ENCODE data around the gene HASPIN.
"Not testable (repeated sequence)": the region's sequence is repeated elsewhere in the genome, so short reads cannot be mapped to it uniquely, and the experiment has no call there.

The HASPIN gene

DNA sequence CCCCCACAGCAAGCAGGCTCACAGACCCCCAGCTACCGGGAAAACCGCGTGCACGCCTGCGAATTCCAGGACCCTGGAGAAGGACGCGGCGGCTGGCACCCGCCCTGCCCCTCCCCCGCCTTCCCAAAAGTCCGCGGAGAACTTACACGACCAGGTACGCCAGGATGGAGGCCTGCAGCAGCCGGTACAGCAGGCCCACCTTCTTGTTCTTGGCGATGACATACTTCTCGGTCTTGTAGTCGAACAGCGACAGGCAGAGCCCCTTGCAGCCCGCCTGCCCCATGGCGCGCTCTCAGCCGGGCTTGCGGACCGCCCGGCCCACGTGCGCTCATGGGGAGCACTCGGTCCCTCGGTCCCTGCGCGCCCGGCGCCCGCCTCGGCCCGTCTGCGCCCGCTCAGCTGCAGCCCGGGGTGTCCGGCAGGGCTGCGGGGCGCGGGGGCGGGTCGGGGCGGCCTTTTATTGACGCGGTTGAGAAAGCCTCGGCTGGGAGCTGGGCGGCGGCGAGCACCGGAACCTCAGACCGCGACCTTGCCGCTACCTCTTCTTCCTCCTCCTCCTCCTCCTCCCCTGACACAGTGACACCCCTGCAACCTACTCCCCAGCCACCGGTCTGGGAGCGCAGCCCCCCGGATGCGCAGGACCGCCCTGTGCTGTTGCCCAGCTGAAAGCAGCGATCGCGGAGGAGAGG lies 27.8 kb upstream of the HASPIN start, which contains the start of gene P2RX5:
Gene P2RX5 (minus strand): TSS at position 433 of the 689 bp plus-strand sequence. CDS start 150 bp downstream, at position 283.
- peak; percentile 42 for DNase-seq (ENCODE audit: low read depth, low spot score)

- no peak for DNase-seq (ENCODE audit: low read depth, low spot score)
Measured at GRCh38 chr17:3697103-3697476, 26.6 kb upstream of the HASPIN start.

- DNase-seq (ENCODE audit: low read depth, low spot score), result no peak
Measured at GRCh38 chr17:3698139-3698538, 25.6 kb upstream of the HASPIN start.

- no peak for DNase-seq (ENCODE audit: low read depth, low spot score)
Measured at GRCh38 chr17:3699951-3700350, 23.8 kb upstream of the HASPIN start.

- DNase-seq (ENCODE audit: low read depth, low spot score), result not testable (repeated sequence)
Measured at GRCh38 chr17:3702041-3702539, 21.6 kb upstream of the HASPIN start.

- no peak for DNase-seq (ENCODE audit: low read depth, low spot score)
Measured at GRCh38 chr17:3704931-3705717, 18.6 kb upstream of the HASPIN start.

DNA sequence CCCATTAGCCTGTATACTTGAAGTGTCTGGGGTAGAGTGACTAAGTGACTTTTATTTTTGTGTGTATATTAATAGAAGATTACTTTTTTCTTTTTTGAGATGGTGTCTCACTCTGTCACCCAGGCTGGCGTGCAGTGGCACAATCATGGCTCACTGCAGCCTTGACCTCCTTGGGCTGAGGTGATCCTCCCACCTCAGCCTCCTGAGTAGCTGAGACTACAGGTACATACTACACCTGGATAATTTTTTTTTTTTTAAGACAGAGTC lies 18.1 kb upstream of the HASPIN start:
- DNase-seq (ENCODE audit: low read depth, low spot score), result not testable (repeated sequence)

DNA sequence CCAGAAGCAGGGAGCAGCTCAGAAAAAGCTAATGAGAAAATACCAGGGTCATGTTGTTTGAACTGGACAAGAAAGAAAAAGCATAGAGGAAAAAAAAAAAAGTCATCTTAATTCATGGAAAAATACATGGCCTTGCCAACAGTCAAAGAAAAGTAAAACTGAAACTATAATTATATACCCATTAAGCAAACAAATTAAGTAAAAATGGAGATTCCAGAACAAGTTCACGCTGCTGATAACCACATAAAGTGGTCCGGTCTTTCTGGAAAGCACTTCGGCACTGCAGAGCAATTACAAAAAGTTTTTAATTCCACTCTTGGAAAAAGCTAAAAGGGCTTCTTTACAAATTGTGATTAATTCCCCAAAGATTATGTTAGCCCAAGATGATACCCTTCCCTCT lies 15.3 kb upstream of the HASPIN start:
- no peak for DNase-seq (ENCODE audit: low read depth, low spot score)

GRCh38 chr17:3710951-3711383 lies 12.7 kb upstream of the HASPIN start:
- peak; percentile 22 for DNase-seq (ENCODE audit: low read depth, low spot score)

- no peak for DNase-seq (ENCODE audit: low read depth, low spot score)
Measured at GRCh38 chr17:3712811-3713463, 10.8 kb upstream of the HASPIN start.

DNA sequence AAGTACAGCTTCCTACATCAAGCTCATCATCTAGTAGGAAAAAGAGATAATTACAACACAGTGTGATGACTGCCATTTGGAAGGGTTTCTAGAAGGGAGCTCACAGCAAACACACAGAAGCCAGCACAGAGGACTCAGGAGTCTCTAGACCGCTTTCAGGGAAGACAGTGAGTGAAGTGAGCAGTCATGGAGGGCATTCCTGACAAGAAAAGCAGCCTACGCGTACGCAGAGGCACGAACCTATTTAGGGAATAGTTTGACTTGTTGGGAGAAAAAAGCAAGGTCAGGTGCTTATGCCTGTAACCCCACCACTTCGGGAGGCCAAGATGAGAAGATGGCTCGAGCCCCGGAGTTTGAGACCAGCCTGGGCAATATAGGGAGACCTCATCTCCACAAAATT lies 8.4 kb upstream of the HASPIN start:
- no peak for DNase-seq (ENCODE audit: low read depth, low spot score)

- no peak for DNase-seq (ENCODE audit: low read depth, low spot score)
Measured at GRCh38 chr17:3718201-3718600, 5.5 kb upstream of the HASPIN start.

DNA sequence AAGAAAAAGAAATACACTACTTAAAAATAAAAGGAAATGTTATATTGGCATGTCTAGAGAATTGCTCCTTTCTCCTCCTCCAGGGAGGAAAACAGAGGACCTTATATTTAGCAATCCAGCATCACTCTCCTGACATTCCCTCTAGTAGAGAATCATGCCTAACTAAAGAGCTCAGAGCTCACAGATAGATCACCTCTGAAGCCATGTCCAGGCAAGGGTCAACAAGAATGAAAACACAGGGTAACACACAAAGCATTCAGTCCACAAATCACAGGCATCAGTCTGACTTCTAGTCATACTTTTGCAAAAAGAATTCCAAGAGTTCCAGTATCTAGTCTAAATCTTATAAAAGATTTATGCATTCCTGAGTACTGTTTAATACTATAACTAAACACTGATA lies 4.4 kb upstream of the HASPIN start:
- no peak for DNase-seq (ENCODE audit: low read depth, low spot score)

- no peak for DNase-seq (ENCODE audit: low read depth, low spot score)
Measured at GRCh38 chr17:3722716-3723115, 987 bp upstream of the HASPIN start.

DNA sequence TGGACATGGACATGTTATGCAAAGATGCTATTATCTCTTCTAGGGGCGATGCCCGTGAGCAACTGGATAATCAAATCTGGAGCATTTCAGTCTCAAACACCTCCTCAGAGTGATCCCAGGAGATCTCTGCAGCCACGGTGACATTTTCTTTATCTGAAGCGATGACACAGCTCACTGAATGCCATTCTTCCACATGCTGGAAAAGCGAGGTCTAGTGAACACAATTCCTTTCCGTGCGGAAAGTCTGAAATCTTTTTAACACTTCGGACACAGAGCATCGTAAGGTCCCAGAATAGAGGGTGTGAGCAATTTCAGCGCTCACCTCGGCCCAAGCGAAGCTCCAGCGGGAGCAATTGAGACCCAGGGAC lies 531 bp upstream of the HASPIN start:
- no peak for DNase-seq (ENCODE audit: low read depth, low spot score)

GRCh38 chr17:3724378-3725077 lies 825 bp downstream of the HASPIN start:
- DNase-seq (ENCODE audit: low read depth, low spot score), result no peak

GRCh38 chr17:3727041-3727440 lies 3.3 kb downstream of the HASPIN start:
- DNase-seq (ENCODE audit: low read depth, low spot score), result no peak

DNA sequence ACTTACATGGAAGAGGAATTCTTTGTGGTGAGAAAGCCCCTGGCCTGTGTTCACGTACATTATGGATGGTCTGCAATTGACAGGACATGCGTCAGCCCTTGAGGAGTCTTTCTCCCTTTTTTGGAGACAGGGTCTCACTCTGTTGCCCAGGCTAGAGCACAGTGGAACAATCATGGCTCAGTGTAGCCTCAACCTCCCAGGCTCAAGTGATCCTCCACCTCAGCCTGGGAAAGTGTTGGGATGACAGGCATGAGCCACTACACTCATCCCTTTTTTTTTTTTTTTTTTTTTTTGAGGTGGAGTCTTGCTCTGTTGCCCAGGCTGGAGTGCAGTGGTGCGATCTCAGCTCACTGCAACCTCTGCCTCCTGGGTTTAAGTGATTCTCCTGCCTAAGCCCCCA lies 4.4 kb downstream of the HASPIN start:
- not testable (repeated sequence) for DNase-seq (ENCODE audit: low read depth, low spot score)

DNA sequence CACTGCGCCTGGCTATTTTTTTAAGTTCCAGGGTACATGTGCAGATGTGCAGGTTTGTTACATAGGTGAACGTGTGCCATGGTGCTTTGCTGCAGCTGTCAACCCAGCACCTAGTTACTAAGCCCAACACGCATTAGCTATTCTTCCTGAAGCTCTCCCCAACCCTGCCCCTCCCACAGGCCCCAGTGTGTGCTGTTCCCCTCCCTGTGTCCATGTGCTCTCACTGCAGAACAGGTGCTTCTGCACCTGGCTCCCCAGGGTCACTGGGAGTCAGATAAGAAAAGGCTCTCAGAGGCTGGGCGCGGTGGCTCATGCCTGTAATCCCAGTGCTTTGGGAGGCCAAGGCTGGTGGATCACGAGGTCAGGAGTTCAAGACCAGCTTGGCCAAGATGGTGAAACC lies 6.2 kb downstream of the HASPIN start:
- DNase-seq (ENCODE audit: low read depth, low spot score), result no peak

- peak; percentile 79 for DNase-seq (ENCODE audit: low read depth, low spot score)
Measured at GRCh38 chr17:3730881-3731429, 7.3 kb downstream of the HASPIN start.

GRCh38 chr17:3732210-3732621 lies 8.5 kb downstream of the HASPIN start:
- peak; percentile 18 for DNase-seq (ENCODE audit: low read depth, low spot score)

DNA sequence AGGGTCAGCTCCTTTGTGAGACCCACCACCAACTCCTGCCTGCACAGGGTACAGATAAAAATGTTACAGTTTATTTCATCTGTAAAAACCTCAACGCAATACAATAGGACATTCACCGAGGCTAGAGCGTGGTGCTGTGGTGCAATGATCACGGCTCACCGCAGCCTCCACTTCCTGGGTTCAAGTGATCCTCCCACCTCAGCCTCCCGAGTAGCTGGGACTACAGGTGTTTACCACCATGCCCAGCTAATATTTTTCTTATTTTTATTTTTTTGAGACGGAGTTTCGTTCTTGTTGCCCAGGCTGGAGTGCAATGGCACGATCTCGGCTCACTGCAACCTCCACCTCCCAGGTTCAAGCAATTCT lies 11.2 kb downstream of the HASPIN start:
- not testable (repeated sequence) for DNase-seq (ENCODE audit: low read depth, low spot score)
